Panc1 (cell line): Measurements from ENCODE around the gene GAL3ST2. TPM values are rescaled to one million over a fixed set of nuclear protein-coding genes. Genes with fewer than 3 reads are reported as not detected.

Experiments
- ATAC-seq: fragments of 200-7000 bp; cut with Tn5 transposase; 2 replicates; pipeline ENCODE4 v1.9.1; 2020; ENCODE audit warnings: mild to moderate bottlenecking, moderate library complexity
- BruUV-seq: library from RNA; stranded (reverse); fragments of 400-500 nt; replicated peaks from 2 replicates; lab custom pipeline; 2021; lab: Mats Ljungman, UMichigan
- CTCF ChIA-PET: fragments of 300-600 bp; sonication (Branson Sonifier 250); formaldehyde crosslinking; loops from one replicate; lab custom pipeline; 2022; ENCODE audit warnings: antibody characterized with exemption; lab: Charles Lee
- POLR2A ChIA-PET: fragments of 300-600 bp; sonication (Branson Sonifier 250); formaldehyde crosslinking; loops from one replicate; lab custom pipeline; 2022; ENCODE audit warnings: antibody characterized with exemption; lab: Charles Lee
- DNase-seq: peaks from one replicate; pipeline ENCODE4 v3.0.0-alpha.2; 2010; ENCODE audit warnings: low read depth, low spot score
- H3K27ac ChIP-seq: 2 replicates; pipeline ENCODE4 v1.5.1; 2011; ENCODE audit warnings: mild to moderate bottlenecking, low read length, inconsistent platforms
- H3K27me3 ChIP-seq: fragments of 200-500 bp; sonication (Bioruptor generic); 2 replicates; pipeline ENCODE4 v1.6.0; 2014; ENCODE audit warnings: low read length, inconsistent platforms; ENCODE audit not compliant: control insufficient read depth, insufficient read depth
- H3K36me3 ChIP-seq: fragments of 200-500 bp; sonication (Bioruptor generic); 2 replicates; pipeline ENCODE4 v1.5.1; 2014; ENCODE audit warnings: inconsistent platforms, mild to moderate bottlenecking, low read length, moderate library complexity; ENCODE audit not compliant: control insufficient read depth, insufficient read depth
- H3K4me1 ChIP-seq: 2 replicates; pipeline ENCODE4 v1.5.1; 2011; ENCODE audit warnings: inconsistent platforms, mild to moderate bottlenecking, low read length, moderate library complexity; ENCODE audit not compliant: control insufficient read depth, insufficient read depth
- H3K4me3 ChIP-seq, 2 experiments: 2 replicates each; pipeline ENCODE4 v1.5.1; 2011 to 2012; ENCODE audit warnings: low read depth in 2 of 2, low read length in 2 of 2, mild to moderate bottlenecking in 2 of 2, inconsistent platforms in 1 of 2, moderate library complexity in 1 of 2
- H3K9me3 ChIP-seq: fragments of 200-500 bp; sonication (Bioruptor generic); 2 replicates; pipeline ENCODE4 v1.5.1; 2014; ENCODE audit warnings: low read depth, mild to moderate bottlenecking, inconsistent platforms, low read length, moderate library complexity; ENCODE audit not compliant: control insufficient read depth, insufficient read depth
- CTCF ChIP-seq: fragments of 450-650 bp; IDR thresholded peaks from 2 replicates; pipeline ENCODE4 v1.5.1; 2017; ENCODE audit warnings: mild to moderate bottlenecking
- POLR2AphosphoS5 ChIP-seq: IDR thresholded peaks from 2 replicates; pipeline ENCODE4 v1.6.1; 2012; ENCODE audit warnings: mild to moderate bottlenecking, low read depth, low read length, moderate library complexity
- REST ChIP-seq, 2 experiments: IDR thresholded peaks; 2 replicates each; pipeline ENCODE4 v1.6.1; 2011 to 2012; ENCODE audit warnings: low read depth in 2 of 2, control low read depth in 1 of 2, low read length in 1 of 2, mild to moderate bottlenecking in 1 of 2, moderate library complexity in 1 of 2; ENCODE audit not compliant: insufficient read depth in 1 of 2
- SIN3A ChIP-seq: IDR thresholded peaks from 2 replicates; pipeline ENCODE4 v1.6.1; 2012; ENCODE audit warnings: low read depth, mild to moderate bottlenecking, low read length, moderate library complexity, borderline replicate concordance; ENCODE audit not compliant: insufficient read depth
- TCF7L2 ChIP-seq: IDR thresholded peaks from 2 replicates; pipeline ENCODE4 v1.6.1; 2011; ENCODE audit warnings: mild to moderate bottlenecking, low read depth, low read length, inconsistent platforms
- in situ Hi-C: cut with HindIII; loops from 2 replicates; pipeline ENCODE4 v1.10.0; 2016; ENCODE audit warnings: low sequenced_read_pairs, low pct_unique_long_range_greater_than_20kb
- intact Hi-C: fragments of 100-400 bp; cut with micrococcal nuclease; formaldehyde crosslinking; loops from one replicate; pipeline ENCODE4 v1.10.0; 2022; ENCODE audit not compliant: unreplicated experiment
- total RNA-seq: library from RNA; stranded (reverse); gene quantifications from one replicate; pipeline ENCODE4 v1.2.1, GENCODE V29; 2021; ENCODE audit not compliant: unreplicated experiment

Gene GAL3ST2
- total RNA-seq, 1 experiment from 2014 or later, result 1.6 TPM

GRCh38 chr2:241772063-241772499 is 4.5 kb upstream of the GAL3ST2 start:
- POLR2A ChIA-PET, result no interaction called here
- CTCF ChIA-PET, result no interaction called here

GRCh38 chr2:241773511-241774418 is 2.9 kb upstream of the GAL3ST2 start:
- H3K27me3 ChIP-seq, result no peaks in the 10 kb centered on the region
- CTCF ChIA-PET, result interaction anchor here (0.5 kb wide), 1 partner anchor 13 kb away, joined by 4 read pairs; no protein-coding TSS in a partner anchor
- peaks cover 32% of the 10 kb centered on the region for H3K4me1 ChIP-seq
- no peak for TF ChIP-seq CTCF
- no peak for TF ChIP-seq POLR2AphosphoS5
- TF ChIP-seq TCF7L2, result no peak
- no peak for TF ChIP-seq REST (IDR thresholded peaks at IDR 0.05; ENCODE audit: insufficient read depth in 1 of 2, low read depth in 2 of 2, low read length in 1 of 2)

More at GRCh38 chr2:241772063-241772499, 4.5 kb upstream of the GAL3ST2 start:
- TF ChIP-seq SIN3A (no peak), REST (IDR thresholded peaks at IDR 0.05; ENCODE audit: insufficient read depth in 1 of 2, low read depth in 2 of 2, low read length in 1 of 2) (no peak), CTCF (no peak), TCF7L2 (no peak; the same call in 1 of the 2 replicates)
- H3K27ac ChIP-seq, result no peak overlapping the region
- H3K27me3 ChIP-seq, result no peaks in the 10 kb centered on the region
- no peaks in the 10 kb centered on the region for H3K9me3 ChIP-seq
- in situ Hi-C loops, result no loop called here
- ATAC-seq (no peak), DNase-seq (no peak)
- TSS peak; percentile 56 for BruUV-seq
- no peaks in the 10 kb centered on the region for H3K36me3 ChIP-seq
- no peak overlapping the region for H3K4me3 ChIP-seq
- peaks cover 28% of the 10 kb centered on the region for H3K4me1 ChIP-seq
- intact Hi-C loops, result no loop called here

More at GRCh38 chr2:241773511-241774418, 2.9 kb upstream of the GAL3ST2 start:
- POLR2A ChIA-PET, result no interaction called here
- in situ Hi-C loops, result no loop called here
- H3K27ac ChIP-seq, result no peak overlapping the region; the same call in 1 of the 2 replicates
- DNase-seq (no peak), ATAC-seq (peak; percentile 7)
- no peaks in the 10 kb centered on the region for H3K36me3 ChIP-seq
- intact Hi-C loops, result no loop called here
- no peak overlapping the region for H3K4me3 ChIP-seq
- BruUV-seq, result no TSS peak
- no peaks in the 10 kb centered on the region for H3K9me3 ChIP-seq
